C4-2B (cell line): ENCODE results near the gene LRRC4C.
A peak's percentile ranks its signal among the peaks of the same experiment; 100 is the strongest.

ENCODE experiments used
- H3K27ac ChIP-seq: fragments of 450-650 bp; 2 replicates; pipeline ENCODE4 v1.5.1; 2017
- CTCF ChIP-seq: fragments of 450-650 bp; conservative IDR thresholded peaks from 2 replicates; pipeline ENCODE4 v1.5.1; 2017; ENCODE audit warnings: mild to moderate bottlenecking
- ZFX ChIP-seq: fragments of 450-650 bp; IDR thresholded peaks from 2 replicates; pipeline ENCODE4 v1.6.1; 2017

The LRRC4C gene

GRCh38 chr11:40328890-40329614 lies 1130.4 kb downstream of the LRRC4C start:
- H3K27ac ChIP-seq, result peak overlapping the region; percentile 43; the same call in 1 of the 2 replicates
- TF ChIP-seq ZFX (no peak), CTCF (no peak)

- TF ChIP-seq ZFX (no peak), CTCF (no peak)
Measured at GRCh38 chr11:40323241-40323640, 1136.2 kb downstream of the LRRC4C start.

DNA sequence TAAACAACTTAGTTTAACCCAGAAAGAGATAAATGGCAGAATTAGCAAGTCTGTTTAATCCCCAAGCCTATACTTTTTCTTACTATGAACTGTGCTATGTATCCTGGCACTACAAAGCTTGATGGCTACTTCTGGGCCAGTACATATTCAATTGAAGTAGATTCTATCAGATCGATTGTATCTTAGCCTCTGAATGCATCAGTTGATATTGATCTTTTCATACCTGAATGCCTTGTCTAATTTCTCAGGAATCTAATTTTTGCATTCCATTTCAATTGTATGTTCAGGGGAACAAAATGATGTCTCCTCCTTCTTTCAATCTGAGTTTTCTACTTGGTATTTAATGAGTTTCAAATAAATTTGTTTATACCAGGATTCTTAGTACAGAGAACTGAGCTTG lies 1137.9 kb downstream of the LRRC4C start:
- TF ChIP-seq CTCF, result no peak
- H3K27ac ChIP-seq, result no peak overlapping the region

More at GRCh38 chr11:40323241-40323640, 1136.2 kb downstream of the LRRC4C start:
- no peak overlapping the region for H3K27ac ChIP-seq

DNA sequence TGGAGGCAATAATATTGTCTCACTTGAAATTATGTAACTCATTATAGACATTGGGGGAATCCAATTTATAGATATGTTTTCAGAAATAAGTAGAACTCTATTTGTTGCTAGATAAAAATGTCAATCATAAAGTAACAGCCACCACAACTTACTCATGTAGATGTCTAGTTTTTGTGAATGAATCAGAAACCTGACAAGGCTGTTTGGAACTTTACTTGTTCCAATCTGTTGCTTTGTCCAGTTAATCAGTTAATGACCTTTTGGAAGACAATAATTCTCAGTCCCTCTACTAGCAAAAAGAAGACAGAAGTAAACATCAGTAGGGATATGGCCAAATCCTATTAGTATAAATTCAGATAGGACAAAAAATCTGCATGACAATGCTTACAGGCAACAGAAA lies 1143.3 kb downstream of the LRRC4C start:
- TF ChIP-seq CTCF (no peak), ZFX (no peak)
- H3K27ac ChIP-seq, result no peak overlapping the region

- no peak overlapping the region for H3K27ac ChIP-seq
- TF ChIP-seq ZFX, result no peak
Measured at GRCh38 chr11:40315122-40315521, 1144.3 kb downstream of the LRRC4C start.

DNA sequence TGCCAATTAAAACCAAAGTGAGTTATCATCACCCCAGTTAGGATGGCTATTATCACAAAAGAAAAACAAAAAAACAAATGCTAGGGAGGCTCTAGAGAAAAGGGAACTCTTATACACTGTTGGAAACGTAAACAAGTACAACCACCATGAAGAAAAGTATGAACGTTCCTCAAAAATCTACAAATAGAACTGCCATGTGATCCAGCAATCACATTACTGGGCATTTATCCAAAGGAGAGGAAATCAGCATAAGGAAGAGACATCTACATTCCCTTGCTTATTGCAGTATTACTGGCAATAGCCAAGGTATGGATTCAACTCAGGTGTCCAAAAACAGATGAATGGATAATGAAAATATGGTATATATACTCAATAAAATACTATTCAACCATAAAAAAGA lies 1145.1 kb downstream of the LRRC4C start:
- H3K27ac ChIP-seq, result no peak overlapping the region
- TF ChIP-seq ZFX (no peak), CTCF (no peak)

- H3K27ac ChIP-seq, result no peak overlapping the region
- TF ChIP-seq CTCF, result peak; percentile 87
- no peak for TF ChIP-seq ZFX
Measured at GRCh38 chr11:40306938-40307548, 1152.4 kb downstream of the LRRC4C start.

DNA sequence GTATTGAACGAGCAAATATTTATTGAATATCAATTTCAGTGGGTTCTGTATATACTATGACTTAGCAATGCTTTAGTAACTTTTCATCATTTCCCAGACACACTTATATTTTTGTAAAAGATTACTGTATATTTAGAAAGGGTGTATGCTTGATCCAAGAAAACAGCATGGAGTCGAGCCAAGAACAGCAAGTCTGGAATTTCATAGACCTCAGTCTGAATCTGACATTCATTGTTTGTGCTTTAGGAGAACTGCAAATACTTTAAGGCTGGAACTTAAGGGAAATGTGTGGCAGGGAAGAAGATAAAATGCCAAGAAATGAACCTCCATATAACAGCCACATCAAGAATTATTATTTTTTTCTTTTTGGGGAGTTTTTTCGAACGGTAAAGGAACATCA lies 1156.8 kb downstream of the LRRC4C start:
- no peak overlapping the region for H3K27ac ChIP-seq
- TF ChIP-seq ZFX, result no peak
- no peak for TF ChIP-seq CTCF
